AML-193 (cell line): ENCODE measurements around the gene MBTD1.
"Not testable (repeated sequence)": the region's sequence is repeated elsewhere in the genome, so short reads cannot be mapped to it uniquely, and the experiment has no call there.

Source experiments
- DNase-seq, 2 experiments: peaks; one replicate each; lab custom pipeline; 2025; lab: John Stamatoyannopoulos, UW

MBTD1 gene

GRCh38 chr17:51189162-51189561 lies 70.7 kb downstream of the MBTD1 start:
- no peak for DNase-seq

GRCh38 chr17:51188271-51188833 lies 71.5 kb downstream of the MBTD1 start:
- no peak for DNase-seq

- DNase-seq = no peak
These were observed 74.0 kb downstream of the MBTD1 start for GRCh38 chr17:51185763-51186332.

- no peak for DNase-seq
These were observed 75.7 kb downstream of the MBTD1 start for GRCh38 chr17:51184124-51184523.

GRCh38 chr17:51180486-51180885 lies 79.4 kb downstream of the MBTD1 start:
- DNase-seq = no peak

- not testable (repeated sequence) for DNase-seq
These were observed 87.8 kb downstream of the MBTD1 start for GRCh38 chr17:51172030-51172429.

GRCh38 chr17:51170736-51171135 lies 89.1 kb downstream of the MBTD1 start:
- DNase-seq = no peak

- no peak for DNase-seq
These were observed 90.5 kb downstream of the MBTD1 start for GRCh38 chr17:51169340-51169739.

- peak; percentile 57 to 58 for DNase-seq
These were observed 92.6 kb downstream of the MBTD1 start for GRCh38 chr17:51166987-51167931.

- peak; percentile 72 to 82 for DNase-seq
These were observed 93.5 kb downstream of the MBTD1 start, which contains the start of gene NME2 for GRCh38 chr17:51166198-51166986. Gene NME2, plus strand, starts transcription at chr17:51166411. Its CDS starts 420 bp downstream, at chr17:51166831.

GRCh38 chr17:51165680-51166197 lies 94.1 kb downstream of the MBTD1 start:
- DNase-seq = peak; percentile 62 to 82

GRCh38 chr17:51164911-51165679 lies 94.8 kb downstream of the MBTD1 start:
- no peak for DNase-seq

GRCh38 chr17:51161541-51161940 lies 98.3 kb downstream of the MBTD1 start:
- no peak for DNase-seq

GRCh38 chr17:51159604-51160003 lies 100.2 kb downstream of the MBTD1 start:
- no peak for DNase-seq

GRCh38 chr17:51155416-51155815 lies 104.4 kb downstream of the MBTD1 start:
- DNase-seq = no peak

GRCh38 chr17:51154176-51154575 lies 105.7 kb downstream of the MBTD1 start:
- DNase-seq = peak; percentile 12 to 40

GRCh38 chr17:51153210-51154072 lies 106.4 kb downstream of the MBTD1 start, which contains the start of gene NME1:
Gene NME1, plus strand, starts transcription at chr17:51153559. Its CDS starts 2,096 bp downstream, at chr17:51155655.
- peak; percentile 100 for DNase-seq

GRCh38 chr17:51152766-51153209 lies 107.1 kb downstream of the MBTD1 start:
- DNase-seq = peak; percentile 51 to 55

- DNase-seq = no peak
These were observed 108.9 kb downstream of the MBTD1 start for GRCh38 chr17:51150932-51151331.

- DNase-seq = no peak
These were observed 110.7 kb downstream of the MBTD1 start for GRCh38 chr17:51149163-51149562.
